Skeletal muscle satellite cell (primary cell): ENCODE results near the gene DNAH1. TPM values are rescaled to one million over a fixed set of nuclear protein-coding genes. Genes with fewer than 3 reads are reported as not detected.
A peak's percentile ranks its signal among the peaks of the same experiment; 100 is the strongest.
"Not testable (repeated sequence)": the region's sequence is repeated elsewhere in the genome, so short reads cannot be mapped to it uniquely, and the experiment has no call there.

Source experiments
- H3K27me3 ChIP-seq: 2 replicates; pipeline ENCODE4 v1.7.0; 2013; ENCODE audit warnings: low read length; ENCODE audit not compliant: control insufficient read depth, insufficient read depth
- H3K36me3 ChIP-seq: 2 replicates; pipeline ENCODE4 v1.7.0; 2013; ENCODE audit warnings: mild to moderate bottlenecking, control low read depth, low read length; ENCODE audit not compliant: insufficient read depth
- H3K4me1 ChIP-seq: 2 replicates; pipeline ENCODE4 v1.7.0; 2013; ENCODE audit warnings: low read length; ENCODE audit not compliant: control insufficient read depth, insufficient read depth
- H3K4me2 ChIP-seq: 2 replicates; pipeline ENCODE4 v1.7.0; 2013; ENCODE audit warnings: mild to moderate bottlenecking, low read length
- H3K4me3 ChIP-seq: 2 replicates; pipeline ENCODE4 v1.7.0; 2013; ENCODE audit warnings: low read length
- H3K9ac ChIP-seq: 2 replicates; pipeline ENCODE4 v1.7.0; 2013; ENCODE audit warnings: mild to moderate bottlenecking, low read depth, low read length, moderate library complexity
- H3K9me3 ChIP-seq: replicated peaks from 2 replicates; pipeline ENCODE4 v1.7.0; 2013; ENCODE audit warnings: mild to moderate bottlenecking, control low read depth, low read length
- total RNA-seq: library from RNA; depleted of rRNA; stranded (reverse); fragments of >200 nt; gene quantifications from 2 replicates; pipeline ENCODE4 v1.2.3, GENCODE V29; 2012; rRNA removed

Gene DNAH1
- 1.3 and 2.5 TPM in 2 replicates for total RNA-seq

DNA sequence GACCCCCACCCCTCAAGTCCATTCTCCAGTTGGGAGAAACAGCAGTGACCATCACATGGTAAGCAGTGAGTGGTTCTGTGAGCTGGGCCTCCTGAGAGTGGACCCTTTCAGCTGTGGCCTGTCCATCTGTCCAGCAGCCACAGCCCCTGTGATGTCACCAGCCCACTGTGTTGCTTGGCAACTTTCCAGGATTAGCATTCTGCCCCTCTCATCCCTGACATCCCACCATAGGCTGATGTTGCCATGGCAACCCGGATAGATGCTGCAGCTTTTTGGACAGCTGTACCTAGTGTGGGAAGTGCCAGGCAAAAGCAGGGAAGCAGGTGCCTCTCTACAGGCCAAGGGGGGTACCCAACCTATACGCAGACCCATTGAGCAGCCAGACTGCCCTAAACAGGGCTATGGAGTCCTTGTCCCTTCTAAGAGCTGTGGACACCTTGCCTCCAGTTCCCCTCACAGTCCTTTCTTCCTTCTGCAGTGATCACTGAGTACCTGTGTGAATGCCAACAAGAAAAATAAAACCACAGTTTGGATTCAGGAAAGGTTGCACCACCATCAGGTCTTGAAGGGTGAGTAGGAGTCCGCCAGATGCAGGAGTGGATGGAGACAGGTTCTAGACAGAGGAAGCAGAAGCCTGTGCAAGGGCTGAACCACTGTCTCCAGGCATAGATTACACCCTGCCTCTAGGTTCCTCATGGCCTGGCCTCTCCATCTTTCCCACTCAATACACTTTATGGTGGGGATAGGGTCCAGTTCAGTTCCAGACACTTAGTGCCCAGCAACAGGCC lies at the start of gene DNAH1:
Gene DNAH1 (plus strand): TSS at position 343 of the 788 bp plus-strand sequence. CDS start 6,124 bp downstream, outside the sequence.
- H3K4me1 ChIP-seq = peaks cover 16% of the 10 kb centered on the region
- H3K9ac ChIP-seq = no peak within 1 kb of the TSS
- no peaks in the 10 kb centered on the region for H3K9me3 ChIP-seq
- no peaks in the 10 kb centered on the region for H3K36me3 ChIP-seq
- peaks cover 9% of the 10 kb centered on the region for H3K27me3 ChIP-seq
- no peak within 1 kb of the TSS for H3K4me2 ChIP-seq
- no peak within 1 kb of the TSS for H3K4me3 ChIP-seq

GRCh38 chr3:52268036-52268435 lies 48.1 kb upstream of the DNAH1 start:
- Histone ChIP-seq H3K4me3 (no peak overlapping the region), H3K4me1 (peaks cover 12% of the 10 kb centered on the region), H3K9me3 (no peaks in the 10 kb centered on the region), H3K9ac (no peak overlapping the region), H3K27me3 (no peaks in the 10 kb centered on the region), H3K36me3 (peaks cover 74% of the 10 kb centered on the region), H3K4me2 (no peak overlapping the region)

- no peaks in the 10 kb centered on the region for H3K9me3 ChIP-seq
- H3K4me3 ChIP-seq = no peak overlapping the region
- no peak overlapping the region for H3K9ac ChIP-seq
- H3K36me3 ChIP-seq = peaks cover 67% of the 10 kb centered on the region
- no peak overlapping the region for H3K4me2 ChIP-seq
- peaks cover 19% of the 10 kb centered on the region for H3K4me1 ChIP-seq
- H3K27me3 ChIP-seq = no peaks in the 10 kb centered on the region
Measured at GRCh38 chr3:52269776-52270175, 46.3 kb upstream of the DNAH1 start.

- Histone ChIP-seq H3K4me3 (no peak overlapping the region), H3K4me1 (peaks cover 20% of the 10 kb centered on the region), H3K9me3 (no peaks in the 10 kb centered on the region), H3K36me3 (peaks cover 65% of the 10 kb centered on the region), H3K27me3 (no peaks in the 10 kb centered on the region), H3K9ac (no peak overlapping the region), H3K4me2 (no peak overlapping the region)
Measured at GRCh38 chr3:52270252-52270754, 45.8 kb upstream of the DNAH1 start.

DNA sequence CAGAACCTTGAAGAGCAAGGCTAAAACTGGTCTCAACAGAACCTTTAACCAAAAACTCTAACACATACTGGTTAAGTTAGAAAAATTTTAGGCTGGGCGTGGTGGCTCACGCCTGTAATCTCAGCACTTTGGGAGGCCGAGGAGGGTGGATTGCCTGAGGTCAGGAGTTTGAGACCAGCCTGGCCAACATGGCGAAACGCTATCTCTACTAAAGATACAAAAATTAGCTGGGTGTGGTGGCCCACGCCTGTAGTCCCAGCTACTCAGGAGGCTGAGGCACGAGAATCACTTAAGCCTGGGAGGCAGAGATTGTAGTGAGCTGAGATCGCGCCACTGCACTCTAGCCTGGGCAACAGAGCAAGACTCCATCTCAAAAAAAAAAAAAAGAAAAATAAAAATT lies 43.9 kb upstream of the DNAH1 start:
- H3K9ac ChIP-seq, H3K4me2 ChIP-seq, H3K4me3 ChIP-seq, H3K27me3 ChIP-seq, H3K9me3 ChIP-seq: not testable (repeated sequence)
- Histone ChIP-seq H3K36me3 (peaks cover 50% of the 10 kb centered on the region), H3K4me1 (peaks cover 26% of the 10 kb centered on the region)

GRCh38 chr3:52272831-52273230 lies 43.3 kb upstream of the DNAH1 start:
- H3K4me2 ChIP-seq = no peak overlapping the region
- peaks cover 43% of the 10 kb centered on the region for H3K36me3 ChIP-seq
- H3K4me3 ChIP-seq = no peak overlapping the region
- H3K27me3 ChIP-seq = no peaks in the 10 kb centered on the region
- no peak overlapping the region for H3K9ac ChIP-seq
- no peaks in the 10 kb centered on the region for H3K9me3 ChIP-seq
- peaks cover 26% of the 10 kb centered on the region for H3K4me1 ChIP-seq

DNA sequence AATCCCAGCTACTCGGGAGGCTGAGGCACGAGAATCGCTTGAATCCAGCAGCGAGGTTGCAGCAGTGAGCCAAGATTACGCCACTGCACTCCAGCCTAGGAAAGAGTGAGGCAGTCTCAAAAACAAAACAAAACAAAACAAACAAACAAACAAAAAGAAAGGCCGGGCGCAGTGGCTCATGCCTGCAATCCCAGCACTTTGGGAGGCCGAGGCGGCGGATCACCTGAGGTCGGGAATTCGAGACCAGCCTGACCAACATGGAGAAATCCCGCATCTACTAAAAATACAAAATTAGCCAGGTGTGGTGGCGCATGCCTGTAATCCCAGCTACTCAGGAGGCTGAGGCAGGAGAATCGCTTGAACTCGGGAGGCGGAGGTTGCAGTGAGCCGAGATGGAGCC lies 41.3 kb upstream of the DNAH1 start:
- H3K4me3 ChIP-seq, H3K4me2 ChIP-seq, H3K9me3 ChIP-seq, H3K27me3 ChIP-seq, H3K9ac ChIP-seq: not testable (repeated sequence)
- Histone ChIP-seq H3K36me3 (peaks cover 30% of the 10 kb centered on the region), H3K4me1 (peaks cover 34% of the 10 kb centered on the region)

GRCh38 chr3:52277071-52277964 lies 38.8 kb upstream of the DNAH1 start:
- Histone ChIP-seq H3K9me3 (no peaks in the 10 kb centered on the region), H3K4me2 (peak overlapping the region; percentile 89), H3K4me1 (peaks cover 31% of the 10 kb centered on the region), H3K27me3 (no peaks in the 10 kb centered on the region), H3K9ac (peak overlapping the region; percentile 97), H3K36me3 (peaks cover 16% of the 10 kb centered on the region), H3K4me3 (peak overlapping the region; percentile 99)

DNA sequence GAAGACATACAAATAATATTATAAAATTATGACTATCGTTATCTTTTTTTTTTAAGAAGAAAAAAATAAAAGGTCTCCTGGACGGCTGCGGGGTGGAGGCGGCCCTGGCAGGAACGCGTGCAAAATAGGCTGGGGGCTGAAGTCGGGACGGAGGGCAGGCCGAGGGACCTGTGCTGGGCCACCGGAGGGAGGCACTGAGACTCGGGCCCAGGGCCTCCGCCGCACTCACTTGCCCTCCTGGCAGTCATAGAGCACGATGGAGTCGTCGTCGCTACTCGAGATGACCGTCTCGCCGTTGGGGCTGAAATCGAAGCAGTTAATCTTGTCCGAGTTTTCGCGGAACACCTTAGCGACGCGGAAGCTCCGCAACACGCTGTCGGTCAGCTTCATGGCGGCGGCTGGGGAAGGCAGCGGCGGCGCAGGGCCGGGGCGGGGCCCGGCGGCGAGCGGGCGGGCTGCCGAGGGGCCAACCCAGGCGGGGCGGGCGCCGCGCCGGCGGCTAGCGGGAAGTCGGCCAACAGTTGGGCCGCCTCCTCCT lies 38.1 kb upstream of the DNAH1 start:
- Histone ChIP-seq H3K4me2 (peak overlapping the region; percentile 89), H3K4me1 (peaks cover 31% of the 10 kb centered on the region), H3K36me3 (peaks cover 9% of the 10 kb centered on the region), H3K27me3 (no peaks in the 10 kb centered on the region), H3K4me3 (peak overlapping the region; percentile 99), H3K9me3 (no peaks in the 10 kb centered on the region), H3K9ac (peak overlapping the region; percentile 97)

DNA sequence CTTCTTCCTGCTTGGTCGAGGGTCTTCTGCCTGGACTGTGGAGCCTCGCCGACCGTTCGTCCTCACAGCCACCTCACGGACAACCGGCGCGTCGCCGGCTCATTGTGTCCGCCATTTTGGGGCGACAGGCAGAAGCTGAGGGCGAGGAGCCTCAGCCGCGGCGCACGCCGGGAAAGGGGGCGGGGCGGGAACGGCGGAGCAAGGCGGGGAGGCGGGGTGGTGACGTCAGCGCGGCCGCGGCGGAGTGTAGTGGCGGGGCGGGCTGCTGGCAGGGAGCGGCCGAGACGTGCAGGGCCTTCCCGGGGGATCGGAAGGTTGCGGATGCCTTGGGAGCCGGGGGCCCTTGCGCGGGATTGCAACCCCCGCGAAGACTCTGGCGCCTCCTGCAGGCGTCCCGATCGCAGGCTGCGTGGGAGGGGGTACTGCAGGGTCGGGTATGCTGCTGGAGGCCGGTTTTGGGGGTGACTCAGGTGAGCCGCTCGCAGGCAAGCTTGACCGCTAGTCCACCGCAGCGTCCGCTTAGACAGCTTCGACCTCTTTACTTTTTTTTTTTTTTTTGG lies 37.5 kb upstream of the DNAH1 start, which contains the start of gene WDR82:
Gene WDR82 (minus strand): TSS at position 140 of the 560 bp plus-strand sequence. CDS start 288 bp downstream, outside the sequence.
- Histone ChIP-seq H3K4me2 (peak within 1 kb of the TSS; percentile 89), H3K4me1 (peaks cover 31% of the 10 kb centered on the region), H3K9ac (peak within 1 kb of the TSS; percentile 97), H3K9me3 (no peaks in the 10 kb centered on the region), H3K4me3 (peak within 1 kb of the TSS; percentile 99), H3K36me3 (peaks cover 9% of the 10 kb centered on the region), H3K27me3 (no peaks in the 10 kb centered on the region)

DNA sequence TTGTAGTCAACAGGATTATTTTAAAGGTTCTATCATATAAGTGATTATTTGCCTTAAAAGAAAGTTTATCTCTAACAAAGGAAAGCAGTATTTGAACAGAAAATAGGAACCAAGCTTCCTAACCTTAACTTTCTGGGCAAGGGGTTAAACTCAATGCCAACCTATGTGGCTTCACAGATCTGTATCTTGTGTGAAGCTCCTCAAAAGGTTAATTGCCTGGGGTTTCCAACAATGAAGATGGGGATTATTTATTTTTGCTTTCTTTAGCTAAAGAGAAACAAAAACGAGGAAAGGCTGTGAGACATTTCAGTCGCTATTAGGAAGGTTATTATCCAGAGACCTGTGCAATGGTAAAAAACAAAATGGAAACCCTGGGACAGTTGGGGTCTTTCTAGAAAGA lies 36.5 kb upstream of the DNAH1 start:
- Histone ChIP-seq H3K36me3 (peaks cover 3% of the 10 kb centered on the region), H3K4me3 (peak overlapping the region; percentile 99), H3K9ac (peak overlapping the region; percentile 97), H3K9me3 (no peaks in the 10 kb centered on the region), H3K27me3 (no peaks in the 10 kb centered on the region), H3K4me1 (peaks cover 24% of the 10 kb centered on the region), H3K4me2 (peak overlapping the region; percentile 89)
